GM12873 (cell line): ENCODE results near the gene KRT72.

Experiments
- CTCF ChIP-seq: IDR thresholded peaks from 2 replicates; pipeline ENCODE4 v1.5.1; 2012; ENCODE audit warnings: low read depth, mild to moderate bottlenecking, moderate library complexity, low read length, control low read depth; ENCODE audit not compliant: insufficient read depth; ENCODE audit errors: missing control alignments

The KRT72 gene

GRCh38 chr12:52645120-52645761 is 44.0 kb upstream of the KRT72 start:
- TF ChIP-seq CTCF, result no peak

GRCh38 chr12:52644078-52644415 is 42.8 kb upstream of the KRT72 start:
- no peak for TF ChIP-seq CTCF

- no peak for TF ChIP-seq CTCF
Observed at GRCh38 chr12:52643233-52644077, 42.2 kb upstream of the KRT72 start.

- no peak for TF ChIP-seq CTCF
Observed at GRCh38 chr12:52641468-52641867, 40.2 kb upstream of the KRT72 start.

- TF ChIP-seq CTCF, result no peak
Observed at GRCh38 chr12:52637299-52637698, 36.0 kb upstream of the KRT72 start.

GRCh38 chr12:52636592-52637258 is 35.5 kb upstream of the KRT72 start:
- TF ChIP-seq CTCF, result no peak

- no peak for TF ChIP-seq CTCF
Observed at GRCh38 chr12:52636189-52636588, 34.9 kb upstream of the KRT72 start.
